Adrenal gland (tissue), 5 donors: ENCODE measurements around the gene PRICKLE2.

Experiments
- CTCF ChIP-seq, 6 experiments: fragments of 450-650 bp in 4 of 6; fragments of 200-600 bp in 2 of 6; sonication (generic) in 1 of 6; IDR thresholded peaks; 1 replicate in 5 of 6; 2 replicates in 1 of 6; pipeline versions ENCODE4 v1.5.1 to v1.8.0; 2016 to 2021; ENCODE audit warnings: antibody characterized with exemption in 6 of 6, mild to moderate bottlenecking in 2 of 6, moderate library complexity in 1 of 6
- POLR2A ChIP-seq, 2 donors: fragments of 450-650 bp; IDR thresholded peaks; one replicate each; pipeline ENCODE4 v1.6.1; 2017; ENCODE audit warnings: antibody characterized with exemption in 2 of 2, mild to moderate bottlenecking in 2 of 2, moderate library complexity in 1 of 2
- donor health status: DM: no; HTN: no; CAD: no.

GRCh38 chr3:64095802-64096201, 129.5 kb downstream of the PRICKLE2 start:
- TF ChIP-seq CTCF (IDR thresholded peaks at IDR 0.05) (no peak), POLR2A (IDR thresholded peaks at IDR 0.05) (no peak)
